Activated T-cell treated with anti-CD3 and anti-CD28 coated beads, Interleukin-2, amount 50 U/mL, for 72 hours (primary cell): Measurements from ENCODE around the gene PTPRM. TPM values are rescaled to one million over a fixed set of nuclear protein-coding genes. Genes with fewer than 3 reads are reported as not detected.

Source experiments
- ATAC-seq, 2 donors: fragments of 150-1000 bp; cut with Tn5 transposase; replicated peaks in 1 of 2; 2 replicates each; pipeline ENCODE4 v1.10.0; 2021; ENCODE audit warnings: moderate library complexity in 2 of 2, mild to moderate bottlenecking in 1 of 2
- DNase-seq, 2 donors: peaks; one replicate each; pipeline ENCODE4 v3.0.0; 2021 to 2022; ENCODE audit warnings: mixed read lengths in 1 of 2
- H3K27ac Mint-ChIP-seq: one replicate; pipeline ENCODE4 v1.8.0; 2022; ENCODE audit warnings: mild to moderate bottlenecking, moderate library complexity, mixed read lengths
- H3K27me3 Mint-ChIP-seq: one replicate; pipeline ENCODE4 v1.8.0; 2022; ENCODE audit warnings: low read depth, mixed read lengths
- H3K36me3 Mint-ChIP-seq, 2 donors: one replicate each; pipeline ENCODE4 v1.8.0; 2022; ENCODE audit warnings: mixed read lengths in 2 of 2, mild to moderate bottlenecking in 1 of 2; ENCODE audit not compliant: insufficient read depth in 2 of 2
- H3K4me1 Mint-ChIP-seq: one replicate; pipeline ENCODE4 v1.8.0; 2022; ENCODE audit warnings: low read depth, mixed read lengths
- H3K4me3 Mint-ChIP-seq, 2 donors: one replicate each; pipeline ENCODE4 v1.8.0; 2022; ENCODE audit warnings: mild to moderate bottlenecking in 2 of 2, mixed read lengths in 2 of 2, moderate library complexity in 2 of 2
- H3K9me3 Mint-ChIP-seq, 2 donors: one replicate each; pipeline ENCODE4 v1.8.0; 2022; ENCODE audit warnings: mixed read lengths in 2 of 2
- total RNA-seq, 2 donors: library from RNA; stranded (reverse); gene quantifications; one replicate each; pipeline ENCODE4 v1.2.3, GENCODE V29; 2022

The PTPRM gene
- total RNA-seq, 2 donors from 2014 or later: 6.3 to 21.3 TPM

DNA sequence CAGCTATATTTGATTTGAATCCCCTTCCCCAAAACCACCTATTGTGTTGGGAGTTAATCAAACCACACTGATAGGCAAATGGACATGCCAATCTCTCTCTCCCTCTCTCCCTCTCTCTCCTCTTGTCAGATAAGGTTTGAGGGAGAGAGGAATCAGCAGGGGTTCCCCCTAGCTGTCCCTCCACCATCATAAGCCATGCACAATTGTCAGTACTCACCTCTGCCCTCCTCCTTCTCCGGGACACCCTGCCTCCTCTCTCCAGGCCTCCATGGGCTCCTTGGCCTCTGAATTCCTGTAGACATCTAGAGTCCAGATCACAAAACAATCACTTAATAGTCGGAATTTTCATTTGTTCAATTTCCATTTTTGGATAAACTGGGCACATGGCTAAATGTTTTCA, 798.4 kb downstream of the PTPRM start:
- H3K36me3 Mint-ChIP-seq: no peaks in the 10 kb centered on the region
- H3K27me3 Mint-ChIP-seq: peaks cover 15% of the 10 kb centered on the region
- H3K4me3 Mint-ChIP-seq: no peak overlapping the region
- H3K4me1 Mint-ChIP-seq: no peaks in the 10 kb centered on the region
- no peak overlapping the region for H3K27ac Mint-ChIP-seq
- no peaks in the 10 kb centered on the region for H3K9me3 Mint-ChIP-seq
- DNase-seq: no peak
- ATAC-seq: no peak

DNA sequence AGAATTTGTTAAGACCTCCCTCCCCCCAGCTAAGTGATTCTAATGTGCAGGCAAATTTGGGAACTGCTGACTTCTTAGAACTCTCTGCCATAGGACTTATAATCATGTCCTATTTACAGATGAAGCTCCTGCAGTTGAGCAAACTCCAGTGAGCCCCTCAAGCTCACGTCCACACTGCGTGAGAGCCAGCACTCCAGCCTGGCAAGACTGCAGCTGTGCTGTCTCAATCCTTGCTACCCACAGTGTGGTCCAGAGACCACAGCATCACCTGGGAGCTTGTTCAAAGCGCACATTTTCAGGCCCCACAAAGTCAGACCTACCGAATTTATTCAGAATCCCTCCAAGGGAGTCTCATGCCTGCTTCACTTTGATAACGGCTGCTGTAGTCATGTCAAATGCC, 799.0 kb downstream of the PTPRM start:
- ATAC-seq (no peak), DNase-seq (no peak)
- Mint-ChIP-seq H3K4me1 (no peaks in the 10 kb centered on the region), H3K4me3 (no peak overlapping the region), H3K27me3 (peaks cover 15% of the 10 kb centered on the region), H3K36me3 (no peaks in the 10 kb centered on the region), H3K27ac (no peak overlapping the region), H3K9me3 (no peaks in the 10 kb centered on the region)

DNA sequence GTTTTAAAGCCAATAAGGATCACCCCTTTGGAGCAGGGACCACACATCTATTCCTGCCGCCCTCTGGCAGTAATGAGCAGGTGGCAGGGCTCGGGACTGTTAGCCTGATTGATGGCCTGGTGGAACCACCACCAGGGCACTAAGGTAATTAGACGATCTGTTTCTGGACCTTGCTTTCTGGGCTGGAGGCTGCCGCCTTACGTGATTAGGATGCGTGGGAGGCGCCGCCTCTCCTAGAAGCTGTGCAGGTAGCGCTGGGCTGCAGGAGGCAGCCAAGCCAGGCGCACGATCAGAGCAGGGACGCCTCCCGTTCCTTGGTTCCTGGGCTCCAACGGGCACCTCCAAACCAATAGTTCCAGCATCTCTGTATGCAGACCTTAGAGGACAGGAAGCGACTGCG, 799.5 kb downstream of the PTPRM start:
- Mint-ChIP-seq H3K9me3 (no peaks in the 10 kb centered on the region), H3K36me3 (no peaks in the 10 kb centered on the region), H3K4me1 (no peaks in the 10 kb centered on the region), H3K4me3 (peak overlapping the region; percentile 26 to 67), H3K27me3 (peaks cover 15% of the 10 kb centered on the region), H3K27ac (no peak overlapping the region)
- no peak for DNase-seq
- ATAC-seq: no peak

DNA sequence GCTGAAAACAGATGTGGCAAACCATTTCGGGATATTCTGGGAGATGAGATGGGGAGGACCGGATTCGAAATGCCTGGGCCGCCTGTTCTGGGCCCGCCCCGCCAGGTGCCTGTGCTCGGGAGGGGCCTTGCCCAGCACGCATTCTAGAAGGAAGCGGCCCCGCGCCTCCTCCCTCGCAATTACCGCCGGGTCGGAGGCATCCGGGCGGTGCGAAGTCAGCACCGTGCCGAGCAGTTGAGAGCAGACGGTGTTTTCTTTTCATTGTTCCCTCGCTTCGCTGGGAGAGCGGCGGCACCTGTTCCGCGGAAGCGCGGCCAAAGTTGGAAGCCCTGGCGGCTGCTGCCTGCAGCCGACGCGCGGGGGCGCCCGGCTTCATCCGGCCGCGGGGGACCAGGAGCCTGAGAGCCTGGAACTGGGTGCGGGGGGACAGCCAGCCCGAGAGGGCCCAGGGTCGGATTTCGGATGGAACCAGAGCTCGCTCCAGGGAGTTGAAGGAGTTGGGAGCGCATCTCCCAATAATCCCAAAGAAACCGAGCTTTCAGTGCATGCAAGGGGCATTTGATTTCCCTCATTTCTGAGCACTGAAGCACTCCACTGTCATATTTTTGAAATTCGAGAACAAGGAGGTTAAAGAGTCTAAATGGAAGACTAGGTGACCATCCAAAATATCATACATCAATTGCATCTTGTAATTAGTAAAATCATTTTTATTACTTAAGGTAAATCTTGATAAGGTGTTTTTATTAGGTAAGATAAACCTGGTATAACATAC, 800.3 kb downstream of the PTPRM start:
- peak; percentile 28 to 47 for DNase-seq
- Mint-ChIP-seq H3K27ac (no peak overlapping the region), H3K4me1 (no peaks in the 10 kb centered on the region), H3K4me3 (peak overlapping the region; percentile 26 to 67), H3K9me3 (no peaks in the 10 kb centered on the region), H3K27me3 (peaks cover 15% of the 10 kb centered on the region), H3K36me3 (no peaks in the 10 kb centered on the region)
- peak; percentile 50 to 66 for ATAC-seq

DNA sequence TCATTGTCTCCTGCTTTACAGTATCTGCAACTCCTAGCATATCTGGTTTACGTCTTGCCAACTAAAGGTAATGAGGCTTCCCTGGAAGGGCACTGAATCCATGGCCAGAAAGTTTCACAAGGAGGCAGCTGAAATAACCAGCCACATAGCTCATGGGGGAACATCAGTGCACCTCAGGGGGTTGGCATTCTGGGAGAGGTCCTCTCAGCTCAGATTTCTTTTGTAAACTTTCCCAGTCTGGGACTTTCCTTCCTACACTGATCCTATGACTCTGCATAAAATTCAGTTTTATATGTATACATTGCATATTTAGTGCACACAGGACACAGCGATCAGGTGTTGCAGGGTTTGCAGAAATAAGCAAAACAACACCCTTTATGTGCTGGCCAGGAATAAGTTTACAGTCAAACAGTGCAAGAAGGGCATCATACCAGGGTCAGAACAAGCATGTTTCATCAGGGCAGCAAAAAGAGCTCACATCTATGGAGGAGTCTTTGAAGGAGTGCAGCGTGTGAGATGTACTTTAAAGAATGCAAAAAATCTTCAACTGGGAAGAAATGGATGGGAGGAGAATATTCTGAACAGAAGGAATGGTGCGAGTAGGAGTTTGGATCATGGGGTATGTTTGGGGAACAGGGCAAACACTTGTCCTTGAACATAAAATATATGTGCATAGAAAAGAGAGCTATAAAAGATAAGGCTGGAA, 801.5 kb downstream of the PTPRM start:
- Mint-ChIP-seq H3K36me3 (no peaks in the 10 kb centered on the region), H3K27ac (no peak overlapping the region), H3K4me3 (no peak overlapping the region), H3K4me1 (no peaks in the 10 kb centered on the region), H3K27me3 (peaks cover 15% of the 10 kb centered on the region), H3K9me3 (no peaks in the 10 kb centered on the region)
- ATAC-seq: no peak
- no peak for DNase-seq

DNA sequence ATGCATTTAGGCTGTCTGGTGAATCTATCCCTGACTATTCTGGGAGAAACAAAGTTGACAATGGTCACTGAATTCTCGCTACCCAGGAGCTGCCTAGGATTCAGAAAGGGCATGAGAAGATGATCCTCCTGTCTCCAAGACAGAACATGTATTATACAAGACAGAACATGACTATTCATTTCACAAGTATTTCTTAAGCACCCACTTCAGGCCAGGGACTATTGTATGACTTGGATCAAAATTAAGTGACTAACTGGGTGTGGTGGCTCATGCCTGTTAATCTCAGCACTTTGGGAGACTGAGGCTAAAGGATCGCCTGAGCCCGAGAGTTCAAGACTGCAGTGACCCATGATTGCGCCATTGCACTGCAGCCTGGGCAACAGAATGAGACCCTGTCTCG, 806.4 kb downstream of the PTPRM start:
- H3K4me3 Mint-ChIP-seq: no peak overlapping the region
- no peaks in the 10 kb centered on the region for H3K36me3 Mint-ChIP-seq
- H3K27me3 Mint-ChIP-seq: peaks cover 9% of the 10 kb centered on the region
- H3K4me1 Mint-ChIP-seq: no peaks in the 10 kb centered on the region
- H3K27ac Mint-ChIP-seq: no peak overlapping the region
- ATAC-seq (no peak), DNase-seq (no peak)
- H3K9me3 Mint-ChIP-seq: no peaks in the 10 kb centered on the region

DNA sequence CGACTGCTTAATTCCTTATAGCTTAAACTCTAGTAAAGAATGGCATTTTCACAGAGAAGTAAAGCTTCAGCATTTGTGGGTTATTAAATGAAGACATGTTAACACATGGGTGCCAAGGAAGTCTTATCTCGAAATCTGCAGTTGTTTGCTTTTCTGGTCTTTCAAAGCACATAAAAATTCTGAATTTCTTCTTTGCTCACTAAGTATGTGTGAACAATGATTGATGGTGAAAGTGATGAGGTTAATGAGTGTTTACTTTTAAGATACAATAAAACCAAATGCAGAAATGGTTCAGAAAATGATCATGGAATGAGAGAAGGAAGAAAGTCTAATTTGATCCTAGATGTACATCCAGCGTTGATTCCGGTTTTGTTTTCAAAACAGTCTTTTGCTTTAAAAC, 807.6 kb downstream of the PTPRM start:
- DNase-seq (no peak), ATAC-seq (no peak)
- Mint-ChIP-seq H3K27ac (no peak overlapping the region), H3K9me3 (no peaks in the 10 kb centered on the region), H3K36me3 (no peaks in the 10 kb centered on the region), H3K4me3 (no peak overlapping the region), H3K27me3 (no peaks in the 10 kb centered on the region), H3K4me1 (no peaks in the 10 kb centered on the region)

DNA sequence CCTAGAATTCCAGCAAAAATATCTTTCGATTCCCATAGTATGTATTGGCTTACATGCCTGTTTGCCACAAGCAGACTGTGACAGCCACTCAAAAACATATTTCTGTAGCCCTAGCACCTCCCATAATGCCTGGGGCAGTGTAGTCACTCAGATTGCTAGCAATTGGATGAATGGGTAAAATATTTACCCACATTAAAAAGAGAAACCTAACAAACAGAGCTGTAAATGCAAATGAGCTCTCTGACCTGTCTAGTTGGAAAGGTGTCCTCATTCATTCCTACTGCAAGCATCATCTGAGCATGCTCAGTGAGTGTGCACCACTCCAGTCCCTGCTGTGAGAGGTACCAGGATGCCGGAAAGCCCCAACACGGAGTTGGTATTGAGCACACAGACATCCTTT, 808.1 kb downstream of the PTPRM start:
- H3K36me3 Mint-ChIP-seq: no peaks in the 10 kb centered on the region

DNA sequence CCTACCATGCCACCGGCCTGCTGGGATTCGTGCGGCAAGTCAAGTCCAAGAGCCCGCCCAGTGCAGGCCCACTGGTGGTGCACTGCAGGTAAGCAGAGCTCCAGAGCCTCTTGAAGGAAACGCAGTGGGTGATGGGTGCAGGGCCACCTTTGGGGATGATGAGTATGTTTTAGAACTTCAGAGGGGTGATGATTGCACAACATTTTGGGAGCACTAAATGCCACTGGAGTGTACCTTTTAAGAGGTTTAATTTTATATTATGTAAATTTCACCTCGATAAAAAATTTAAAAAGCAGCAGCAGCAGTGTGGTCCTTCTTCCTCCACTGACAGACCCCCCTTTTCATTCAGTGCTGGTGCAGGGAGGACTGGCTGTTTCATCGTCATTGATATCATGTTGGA, 809.0 kb downstream of the PTPRM start:
- no peaks in the 10 kb centered on the region for H3K9me3 Mint-ChIP-seq
- no peaks in the 10 kb centered on the region for H3K36me3 Mint-ChIP-seq
- no peak overlapping the region for H3K27ac Mint-ChIP-seq
- H3K4me3 Mint-ChIP-seq: no peak overlapping the region
- no peaks in the 10 kb centered on the region for H3K4me1 Mint-ChIP-seq
- DNase-seq: no peak
- no peaks in the 10 kb centered on the region for H3K27me3 Mint-ChIP-seq
- ATAC-seq: no peak

More for the DNA sequence above, 808.1 kb downstream of the PTPRM start:
- no peaks in the 10 kb centered on the region for H3K4me1 Mint-ChIP-seq
- no peaks in the 10 kb centered on the region for H3K27me3 Mint-ChIP-seq
- DNase-seq (no peak), ATAC-seq (no peak)
- no peak overlapping the region for H3K27ac Mint-ChIP-seq
- no peak overlapping the region for H3K4me3 Mint-ChIP-seq
- H3K9me3 Mint-ChIP-seq: no peaks in the 10 kb centered on the region

DNA sequence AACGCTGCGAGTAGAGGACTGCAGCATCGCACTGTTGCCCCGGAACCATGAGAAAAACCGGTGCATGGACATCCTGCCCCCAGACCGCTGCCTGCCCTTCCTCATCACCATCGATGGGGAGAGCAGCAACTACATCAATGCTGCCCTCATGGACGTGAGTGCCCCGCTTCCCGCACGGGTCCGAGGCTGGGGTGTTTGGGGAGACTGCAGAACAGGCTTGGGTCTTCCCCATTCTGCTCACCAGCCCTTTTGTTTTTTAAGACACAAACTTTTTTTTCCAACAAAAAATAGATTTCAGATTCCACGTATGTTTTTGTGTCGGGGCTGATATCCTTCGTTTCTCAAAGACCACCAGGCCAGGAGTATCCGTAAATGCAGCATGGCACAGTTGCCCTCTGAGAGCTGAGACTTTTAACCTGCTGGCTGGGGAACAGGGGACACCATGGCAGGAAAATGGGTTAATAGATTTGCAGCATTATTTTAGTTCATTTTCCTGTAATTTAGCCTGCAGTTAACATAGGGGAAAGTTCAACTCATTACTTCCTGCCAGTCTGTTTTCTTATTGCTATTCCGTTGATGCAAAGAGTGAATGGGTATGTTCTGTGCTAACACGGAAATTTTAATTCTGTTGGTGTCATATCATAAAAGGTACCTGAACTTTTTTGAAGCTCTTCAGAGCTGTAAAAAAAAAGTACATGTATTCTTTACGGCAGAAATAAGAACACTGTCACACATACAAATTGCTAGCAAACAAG, 812.2 kb downstream of the PTPRM start:
- Mint-ChIP-seq H3K9me3 (no peaks in the 10 kb centered on the region), H3K36me3 (no peaks in the 10 kb centered on the region), H3K27me3 (no peaks in the 10 kb centered on the region), H3K27ac (no peak overlapping the region), H3K4me3 (no peak overlapping the region), H3K4me1 (no peaks in the 10 kb centered on the region)
- no peak for DNase-seq
- no peak for ATAC-seq

DNA sequence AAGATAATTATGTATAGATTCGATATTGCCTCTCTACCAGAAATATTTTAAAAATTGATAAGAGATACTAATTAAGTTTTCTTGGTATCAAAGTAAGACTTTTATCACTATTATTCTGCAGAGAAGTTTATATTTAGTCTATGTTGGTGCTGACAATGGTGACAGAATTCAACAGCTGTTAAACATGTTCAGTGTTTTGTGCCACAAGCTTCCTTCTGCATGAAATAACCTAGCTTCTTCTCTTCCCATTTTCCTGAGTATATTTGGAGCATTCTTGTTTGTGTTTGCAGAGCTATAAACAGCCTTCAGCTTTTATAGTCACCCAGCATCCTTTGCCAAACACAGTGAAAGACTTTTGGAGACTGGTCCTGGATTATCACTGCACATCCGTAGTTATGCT, 812.9 kb downstream of the PTPRM start:
- no peaks in the 10 kb centered on the region for H3K4me1 Mint-ChIP-seq
- no peak overlapping the region for H3K4me3 Mint-ChIP-seq
- no peak overlapping the region for H3K27ac Mint-ChIP-seq
- H3K9me3 Mint-ChIP-seq: no peaks in the 10 kb centered on the region
- DNase-seq (no peak), ATAC-seq (no peak)
- no peaks in the 10 kb centered on the region for H3K36me3 Mint-ChIP-seq
- H3K27me3 Mint-ChIP-seq: no peaks in the 10 kb centered on the region

DNA sequence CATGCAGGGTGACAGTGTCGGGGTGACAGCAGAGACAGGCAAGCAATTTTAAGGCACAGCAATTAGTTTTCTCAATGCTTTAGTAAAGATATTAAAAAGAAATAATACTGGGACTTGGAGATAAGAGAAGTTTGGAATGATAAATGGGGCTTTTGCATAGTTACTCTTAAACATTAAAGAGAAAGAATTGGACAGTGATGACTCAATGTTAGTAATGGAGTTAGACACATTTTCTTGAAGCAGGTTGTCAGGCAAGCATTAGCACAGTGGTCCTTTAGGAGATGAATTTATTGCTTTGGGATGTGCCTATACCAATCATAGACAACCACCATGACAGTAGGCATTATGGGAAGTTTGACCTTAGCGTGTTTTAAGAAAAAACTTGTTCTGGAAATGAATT, 813.8 kb downstream of the PTPRM start:
- no peak for ATAC-seq
- no peaks in the 10 kb centered on the region for H3K36me3 Mint-ChIP-seq
- no peak for DNase-seq
- no peaks in the 10 kb centered on the region for H3K9me3 Mint-ChIP-seq
- no peak overlapping the region for H3K4me3 Mint-ChIP-seq
- H3K27me3 Mint-ChIP-seq: no peaks in the 10 kb centered on the region
- no peaks in the 10 kb centered on the region for H3K4me1 Mint-ChIP-seq
- no peak overlapping the region for H3K27ac Mint-ChIP-seq

DNA sequence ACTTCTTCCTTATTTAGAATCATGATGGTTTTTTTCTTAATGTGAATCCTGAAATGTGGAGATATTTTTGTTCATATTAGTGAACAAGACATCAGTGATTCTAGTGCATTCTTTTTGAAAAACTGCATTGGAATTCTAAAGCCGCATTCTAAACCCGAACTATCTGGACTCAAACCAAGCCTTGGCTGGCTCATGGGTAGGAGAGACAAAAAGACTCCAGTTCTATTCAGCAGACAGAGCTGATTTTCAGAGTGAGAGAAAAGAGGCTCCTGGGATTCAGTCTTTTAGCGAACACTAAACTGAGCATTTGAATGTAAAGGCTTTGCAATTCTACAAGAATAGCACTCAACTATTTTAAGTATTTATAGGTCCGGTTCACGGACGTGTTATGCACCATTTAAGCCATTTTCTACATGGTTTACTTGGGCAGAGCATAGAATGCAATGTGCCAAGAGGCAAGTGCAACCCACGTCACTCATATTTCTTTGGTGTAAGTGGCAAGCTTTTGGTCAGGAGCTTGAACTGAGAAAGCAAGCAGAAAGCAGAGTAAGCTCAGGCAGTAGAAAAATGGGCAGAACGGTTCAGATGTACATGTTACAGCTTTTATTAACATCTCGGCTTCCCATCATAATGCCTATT, 814.8 kb downstream of the PTPRM start:
- DNase-seq: no peak
- no peak for ATAC-seq
- Mint-ChIP-seq H3K9me3 (no peaks in the 10 kb centered on the region), H3K4me1 (no peaks in the 10 kb centered on the region), H3K4me3 (no peak overlapping the region), H3K27me3 (no peaks in the 10 kb centered on the region), H3K27ac (no peak overlapping the region), H3K36me3 (no peaks in the 10 kb centered on the region)
